HL-60 (cell line): ENCODE results near the gene EBNA1BP2.

Experiments
- CTCF ChIP-seq: IDR thresholded peaks from one replicate; pipeline ENCODE4 v1.5.1; 2011; ENCODE audit warnings: low read length, control low read depth, inconsistent platforms; ENCODE audit not compliant: insufficient read depth
- POLR2AphosphoS5 ChIP-seq: IDR thresholded peaks from 2 replicates; pipeline ENCODE4 v1.6.1; 2012; ENCODE audit warnings: low read depth
- REST ChIP-seq: IDR thresholded peaks from 2 replicates; pipeline ENCODE4 v1.6.1; 2012; ENCODE audit warnings: low read depth; ENCODE audit not compliant: insufficient replicate concordance

GRCh38 chr1:43134640-43135039 lies 37.5 kb downstream of the EBNA1BP2 start:
- no peak for TF ChIP-seq CTCF
- no peak for TF ChIP-seq POLR2AphosphoS5
- no peak for TF ChIP-seq REST
